Tibial artery (tissue), 4 donors: Measurements from ENCODE around the gene SHISA7.

ENCODE experiments used
- DNase-seq, 2 donors: peaks; one replicate each; pipeline ENCODE4 v3.0.0-alpha.2; 2019
- H3K27ac ChIP-seq, 2 donors: fragments of 200-600 bp; sonication (generic) in 1 of 2; 1 replicate in 1 of 2; 2 replicates in 1 of 2; pipeline ENCODE4 v1.5.1; 2018 to 2019; ENCODE audit warnings: mild to moderate bottlenecking in 1 of 2
- H3K27me3 ChIP-seq, 2 donors: fragments of 200-600 bp; sonication (generic) in 1 of 2; one replicate each; pipeline versions ENCODE4 v1.5.1 to v1.6.0; 2016 to 2019
- H3K36me3 ChIP-seq, 3 donors: fragments of 200-600 bp; sonication (generic) in 2 of 3; one replicate each; pipeline ENCODE4 v1.5.1; 2016 to 2019; ENCODE audit warnings: mild to moderate bottlenecking in 2 of 3
- H3K4me1 ChIP-seq, 4 donors: fragments of 200-600 bp; sonication (generic) in 2 of 4; 1 replicate in 3 of 4; 2 replicates in 1 of 4; pipeline ENCODE4 v1.5.1; 2016 to 2019
- H3K4me3 ChIP-seq, 2 donors: fragments of 200-600 bp; sonication (generic) in 1 of 2; 1 replicate in 1 of 2; 2 replicates in 1 of 2; pipeline ENCODE4 v1.5.1; 2018 to 2019; ENCODE audit warnings: mild to moderate bottlenecking in 2 of 2
- H3K9me3 ChIP-seq, 3 donors: fragments of 200-600 bp; sonication (generic) in 1 of 3; one replicate each; pipeline ENCODE4 v1.5.1; 2016 to 2019
- CTCF ChIP-seq, 2 experiments: fragments of 200-600 bp in 1 of 2; fragments of 450-650 bp in 1 of 2; IDR thresholded peaks; one replicate each; pipeline ENCODE4 v1.5.1; 2017 to 2019; ENCODE audit warnings: antibody characterized with exemption in 2 of 2, mild to moderate bottlenecking in 1 of 2, moderate library complexity in 1 of 2
- intact Hi-C: fragments of 100-400 bp; cut with DNase I; formaldehyde crosslinking; loops from one replicate; pipeline ENCODE4 v1.15.0; 2023; ENCODE audit warnings: low total_unique reads

The SHISA7 gene

GRCh38 chr19:55463583-55464031 is 20.5 kb upstream of the SHISA7 start:
- Histone ChIP-seq H3K27ac (no peak overlapping the region), H3K36me3 (no peaks in the 10 kb centered on the region), H3K27me3 (no peaks in the 10 kb centered on the region), H3K4me1 (peaks cover 0 to 29% (median 17%) of the 10 kb centered on the region in 4 donors), H3K9me3 (no peaks in the 10 kb centered on the region), H3K4me3 (no peak overlapping the region)
- no peak for TF ChIP-seq CTCF (IDR thresholded peaks at IDR 0.05)
- no peak for DNase-seq
- intact Hi-C loops, result no loop called here

- Histone ChIP-seq H3K4me1 (peaks cover 0 to 25% (median 17%) of the 10 kb centered on the region in 4 donors), H3K27me3 (no peaks in the 10 kb centered on the region), H3K36me3 (no peaks in the 10 kb centered on the region), H3K27ac (no peak overlapping the region), H3K4me3 (no peak overlapping the region), H3K9me3 (no peaks in the 10 kb centered on the region)
- DNase-seq, result no peak
- intact Hi-C loops, result no loop called here
- no peak for TF ChIP-seq CTCF (IDR thresholded peaks at IDR 0.05)
Measured at GRCh38 chr19:55462722-55463121, 19.6 kb upstream of the SHISA7 start.

GRCh38 chr19:55461974-55462626 is 19.0 kb upstream of the SHISA7 start:
- Histone ChIP-seq H3K36me3 (no peaks in the 10 kb centered on the region), H3K9me3 (no peaks in the 10 kb centered on the region), H3K4me1 (peaks cover 0 to 20% (median 15%) of the 10 kb centered on the region in 4 donors), H3K27ac (peak overlapping the region; percentile 83 to 84), H3K27me3 (no peaks in the 10 kb centered on the region), H3K4me3 (peak overlapping the region; percentile 86 to 97)
- DNase-seq, result no peak
- TF ChIP-seq CTCF (IDR thresholded peaks at IDR 0.05), result no peak
- intact Hi-C loops, result no loop called here

GRCh38 chr19:55461259-55461973 is 18.3 kb upstream of the SHISA7 start, which contains the start of gene ISOC2:
TSS of gene ISOC2 (minus strand) at chr19:55461642. CDS start at chr19:55456486, 5,156 bp downstream.
- peaks cover 0 to 20% (median 15%) of the 10 kb centered on the region in 4 donors for H3K4me1 ChIP-seq
- no peaks in the 10 kb centered on the region for H3K9me3 ChIP-seq
- no peak for TF ChIP-seq CTCF (IDR thresholded peaks at IDR 0.05)
- H3K27ac ChIP-seq, result peak within 1 kb of the TSS; percentile 83 to 91
- peaks cover 0 to 2% (median 0%) of the 10 kb centered on the region in 3 donors for H3K36me3 ChIP-seq
- intact Hi-C loops, result no loop called here
- peak; percentile 100 for DNase-seq
- no peaks in the 10 kb centered on the region for H3K27me3 ChIP-seq
- peak within 1 kb of the TSS; percentile 86 to 97 for H3K4me3 ChIP-seq

GRCh38 chr19:55460670-55461258 is 17.7 kb upstream of the SHISA7 start:
- Histone ChIP-seq H3K4me3 (peak overlapping the region; percentile 86 to 97), H3K4me1 (peaks cover 0 to 20% (median 15%) of the 10 kb centered on the region in 4 donors), H3K36me3 (peaks cover 0 to 9% (median 5%) of the 10 kb centered on the region in 3 donors), H3K27ac (peak overlapping the region; percentile 83 to 91), H3K27me3 (no peaks in the 10 kb centered on the region), H3K9me3 (no peaks in the 10 kb centered on the region)
- no peak for TF ChIP-seq CTCF (IDR thresholded peaks at IDR 0.05)
- intact Hi-C loops, result no loop called here
- peak; percentile 83 to 90 for DNase-seq
